WTC11 (cell line): ENCODE results near the gene ARHGAP28. TPM values are rescaled to one million over a fixed set of nuclear protein-coding genes. Genes with fewer than 3 reads are reported as not detected.
A peak's percentile ranks its signal among the peaks of the same experiment; 100 is the strongest.

Experiments
- ATAC-seq: fragments of 200-7000 bp; cut with Tn5 transposase; 2 replicates; pipeline ENCODE4 v1.10.0; 2021; ENCODE audit warnings: mild to moderate bottlenecking, moderate library complexity
- CTCF ChIA-PET: fragments of 300-600 bp; sonication (Branson Sonifier 250); formaldehyde crosslinking; loops from one replicate; lab custom pipeline; 2021; ENCODE audit warnings: antibody characterized with exemption; lab: Charles Lee
- POLR2A ChIA-PET: fragments of 350-600 bp; sonication (Branson Sonifier 250); formaldehyde crosslinking; loops from one replicate; lab custom pipeline; 2021; ENCODE audit warnings: antibody characterized with exemption; lab: Charles Lee
- DNase-seq: peaks from one replicate; pipeline ENCODE4 v3.0.0; 2021; ENCODE audit warnings: low spot score
- H3K27ac Mint-ChIP-seq: 2 replicates; pipeline ENCODE4 v1.8.0; 2021; ENCODE audit warnings: mixed read lengths
- H3K27me3 Mint-ChIP-seq: 2 replicates; pipeline ENCODE4 v1.8.0; 2021; ENCODE audit warnings: low read depth, mild to moderate bottlenecking, moderate library complexity, mixed read lengths
- H3K36me3 Mint-ChIP-seq: 2 replicates; pipeline ENCODE4 v1.8.0; 2021; ENCODE audit warnings: mixed read lengths
- H3K4me1 Mint-ChIP-seq: 2 replicates; pipeline ENCODE4 v1.8.0; 2022; ENCODE audit warnings: mixed read lengths
- H3K4me3 Mint-ChIP-seq: 2 replicates; pipeline ENCODE4 v1.8.0; 2021; ENCODE audit warnings: mild to moderate bottlenecking, moderate library complexity, mixed read lengths
- H3K9me3 Mint-ChIP-seq: 2 replicates; pipeline ENCODE4 v1.8.0; 2021; ENCODE audit warnings: mixed read lengths
- CREB1 ChIP-seq: sonication (generic); formaldehyde crosslinking; IDR thresholded peaks from 2 replicates; pipeline ENCODE4 v1.8.0; 2023; ENCODE audit warnings: mild to moderate bottlenecking, missing genetic modification reagents
- CREM ChIP-seq: sonication (generic); formaldehyde crosslinking; IDR thresholded peaks from 2 replicates; pipeline ENCODE4 v1.8.1; 2022; ENCODE audit warnings: mild to moderate bottlenecking, missing genetic modification reagents, moderate library complexity
- ELF4 ChIP-seq: sonication (generic); formaldehyde crosslinking; IDR thresholded peaks from 2 replicates; pipeline ENCODE4 v1.8.1; 2022; ENCODE audit warnings: low read depth, mild to moderate bottlenecking, moderate library complexity, missing genetic modification reagents
- ETV6 ChIP-seq: sonication (generic); formaldehyde crosslinking; IDR thresholded peaks from 2 replicates; pipeline ENCODE4 v1.8.1; 2022; ENCODE audit warnings: mild to moderate bottlenecking, missing genetic modification reagents
- HMGA2 ChIP-seq: fragments of 250-450 bp; sonication (Bioruptor Pico); IDR thresholded peaks from 2 replicates; pipeline ENCODE4 v1.4.0; 2021; ENCODE audit warnings: mild to moderate bottlenecking, moderate library complexity
- KAT7 ChIP-seq: sonication (generic); formaldehyde crosslinking; IDR thresholded peaks from 2 replicates; pipeline ENCODE4 v1.8.1; 2023; ENCODE audit warnings: missing genetic modification reagents, mild to moderate bottlenecking, borderline replicate concordance
- MYBL2 ChIP-seq: sonication (generic); formaldehyde crosslinking; IDR thresholded peaks from 2 replicates; pipeline ENCODE4 v1.8.1; 2023; ENCODE audit warnings: mild to moderate bottlenecking, moderate library complexity, missing genetic modification reagents
- NFE2L1 ChIP-seq: sonication (generic); formaldehyde crosslinking; IDR thresholded peaks from 2 replicates; pipeline ENCODE4 v1.8.1; 2023; ENCODE audit warnings: missing genetic modification reagents
- NR3C1 ChIP-seq: sonication (generic); formaldehyde crosslinking; conservative IDR thresholded peaks from 2 replicates; pipeline ENCODE4 v1.8.1; 2023; ENCODE audit warnings: low read depth, mild to moderate bottlenecking, missing genetic modification reagents
- OVOL2 ChIP-seq: fragments of 250-450 bp; sonication (Bioruptor Pico); IDR thresholded peaks from 2 replicates; pipeline ENCODE4 v1.9.0; 2021; ENCODE audit warnings: mild to moderate bottlenecking, borderline replicate concordance
- TCF7 ChIP-seq: sonication (generic); formaldehyde crosslinking; IDR thresholded peaks from 2 replicates; pipeline ENCODE4 v1.8.0; 2022; ENCODE audit warnings: mild to moderate bottlenecking, low read depth, missing genetic modification reagents, moderate library complexity
- TEAD1 ChIP-seq: sonication (generic); formaldehyde crosslinking; IDR thresholded peaks from 2 replicates; pipeline ENCODE4 v1.8.0; 2022; ENCODE audit warnings: mild to moderate bottlenecking, missing genetic modification reagents
- ZNF138 ChIP-seq: sonication (generic); formaldehyde crosslinking; conservative IDR thresholded peaks from 2 replicates; pipeline ENCODE4 v1.8.1; 2022; ENCODE audit warnings: mild to moderate bottlenecking, moderate library complexity, missing genetic modification reagents
- ZNF232 ChIP-seq: sonication (generic); formaldehyde crosslinking; IDR thresholded peaks from 2 replicates; pipeline ENCODE4 v1.8.0; 2022; ENCODE audit warnings: mild to moderate bottlenecking, missing genetic modification reagents
- ZNF263 ChIP-seq: sonication (generic); formaldehyde crosslinking; IDR thresholded peaks from 2 replicates; pipeline ENCODE4 v1.8.1; 2022; ENCODE audit warnings: low read depth, mild to moderate bottlenecking, moderate library complexity, missing genetic modification reagents
- ZNF396 ChIP-seq: fragments of 250-450 bp; sonication (Bioruptor Pico); IDR thresholded peaks from 2 replicates; pipeline ENCODE4 v1.8.0; 2021; ENCODE audit warnings: mild to moderate bottlenecking, moderate library complexity, borderline replicate concordance
- total RNA-seq: library from RNA; stranded (reverse); gene quantifications from 3 replicates; pipeline ENCODE4 v1.2.3, GENCODE V29; 2021
- TF ChIP-seq, protein P1 (sequence below): fragments of 250-450 bp; sonication (Bioruptor Pico); IDR thresholded peaks from 2 replicates; pipeline ENCODE4 v1.9.0; 2021; ENCODE audit warnings: mild to moderate bottlenecking
- TF ChIP-seq, protein P2 (sequence below): fragments of 250-450 bp; sonication (Bioruptor Pico); IDR thresholded peaks from 2 replicates; pipeline ENCODE4 v1.9.0; 2021; ENCODE audit warnings: moderate library complexity, mild to moderate bottlenecking, inconsistent platforms, borderline replicate concordance
- TF ChIP-seq, protein P3 (sequence below): sonication (generic); formaldehyde crosslinking; IDR thresholded peaks from 2 replicates; pipeline ENCODE4 v1.8.0; 2022; ENCODE audit warnings: mild to moderate bottlenecking, missing genetic modification reagents
- TF ChIP-seq, protein P4 (sequence below): sonication (generic); formaldehyde crosslinking; IDR thresholded peaks from 2 replicates; pipeline ENCODE4 v1.8.1; 2023; ENCODE audit warnings: mild to moderate bottlenecking, moderate library complexity, missing genetic modification reagents
- TF ChIP-seq, protein P5 (sequence below): sonication (generic); formaldehyde crosslinking; IDR thresholded peaks from 2 replicates; pipeline ENCODE4 v1.8.0; 2022; ENCODE audit warnings: mild to moderate bottlenecking, missing genetic modification reagents
- TF ChIP-seq, protein P6 (sequence below): sonication (generic); formaldehyde crosslinking; conservative IDR thresholded peaks from 2 replicates; pipeline ENCODE4 v1.8.1; 2022; ENCODE audit warnings: mild to moderate bottlenecking, missing genetic modification reagents
- TF ChIP-seq, protein P7 (sequence below): sonication (generic); formaldehyde crosslinking; IDR thresholded peaks from 2 replicates; pipeline ENCODE4 v1.8.1; 2023; ENCODE audit warnings: mild to moderate bottlenecking, missing genetic modification reagents, moderate library complexity

ARHGAP28 gene
- total RNA-seq, 1 experiment from 2014 or later = 14.8 TPM

DNA sequence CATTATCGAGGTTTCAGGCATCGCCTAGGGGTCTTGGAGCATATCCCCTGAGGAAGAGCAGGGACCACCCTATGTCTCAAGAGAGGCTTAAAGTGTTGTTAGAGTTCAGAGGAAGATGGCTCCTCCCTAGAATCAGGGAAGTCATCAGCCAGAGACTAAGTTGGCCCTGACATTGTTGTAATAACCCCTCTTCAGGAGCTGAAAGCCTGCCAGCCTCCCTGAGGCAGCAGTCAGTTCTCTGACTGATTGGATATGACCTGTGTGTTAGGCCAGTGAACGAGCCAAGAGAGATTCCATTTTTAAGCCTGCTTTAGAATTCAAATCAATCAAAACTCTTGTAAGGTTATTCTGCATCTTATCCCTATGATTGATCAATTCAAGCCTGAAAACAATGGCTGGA, 34.9 kb downstream of the ARHGAP28 start:
- DNase-seq (no peak), ATAC-seq (peak; percentile 32; the same call in 1 of the 2 replicates)
- H3K9me3 Mint-ChIP-seq = no peaks in the 10 kb centered on the region
- H3K4me3 Mint-ChIP-seq = no peak overlapping the region
- TF ChIP-seq ETV6 (CRISPR knock-in tag) (no peak), NR3C1 (CRISPR knock-in tag) (no peak), KAT7 (CRISPR knock-in tag) (no peak), ZNF232 (CRISPR knock-in tag) (no peak)
- TF ChIP-seq, protein P1, sequence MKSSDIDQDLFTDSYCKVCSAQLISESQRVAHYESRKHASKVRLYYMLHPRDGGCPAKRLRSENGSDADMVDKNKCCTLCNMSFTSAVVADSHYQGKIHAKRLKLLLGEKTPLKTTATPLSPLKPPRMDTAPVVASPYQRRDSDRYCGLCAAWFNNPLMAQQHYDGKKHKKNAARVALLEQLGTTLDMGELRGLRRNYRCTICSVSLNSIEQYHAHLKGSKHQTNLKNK (CRISPR knock-in tag) = no peak
- TF ChIP-seq, protein P2, sequence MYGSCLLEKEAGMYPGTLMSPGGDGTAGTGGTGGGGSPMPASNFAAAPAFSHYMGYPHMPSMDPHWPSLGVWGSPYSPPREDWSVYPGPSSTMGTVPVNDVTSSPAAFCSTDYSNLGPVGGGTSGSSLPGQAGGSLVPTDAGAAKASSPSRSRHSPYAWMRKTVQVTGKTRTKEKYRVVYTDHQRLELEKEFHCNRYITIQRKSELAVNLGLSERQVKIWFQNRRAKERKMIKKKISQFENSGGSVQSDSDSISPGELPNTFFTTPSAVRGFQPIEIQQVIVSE (CRISPR knock-in tag) = no peak
- TF ChIP-seq, protein P3, sequence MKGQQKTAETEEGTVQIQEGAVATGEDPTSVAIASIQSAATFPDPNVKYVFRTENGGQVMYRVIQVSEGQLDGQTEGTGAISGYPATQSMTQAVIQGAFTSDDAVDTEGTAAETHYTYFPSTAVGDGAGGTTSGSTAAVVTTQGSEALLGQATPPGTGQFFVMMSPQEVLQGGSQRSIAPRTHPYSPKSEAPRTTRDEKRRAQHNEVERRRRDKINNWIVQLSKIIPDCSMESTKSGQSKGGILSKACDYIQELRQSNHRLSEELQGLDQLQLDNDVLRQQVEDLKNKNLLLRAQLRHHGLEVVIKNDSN (CRISPR knock-in tag) = no peak
- H3K4me1 Mint-ChIP-seq = peaks cover 17% of the 10 kb centered on the region
- POLR2A ChIA-PET = no interaction called here
- no peak overlapping the region for H3K27ac Mint-ChIP-seq
- no peaks in the 10 kb centered on the region for H3K27me3 Mint-ChIP-seq
- CTCF ChIA-PET = interaction anchor here (2.1 kb wide), 1 partner anchor 12 kb away, joined by 6 read pairs; no protein-coding TSS in a partner anchor
- H3K36me3 Mint-ChIP-seq = no peaks in the 10 kb centered on the region

DNA sequence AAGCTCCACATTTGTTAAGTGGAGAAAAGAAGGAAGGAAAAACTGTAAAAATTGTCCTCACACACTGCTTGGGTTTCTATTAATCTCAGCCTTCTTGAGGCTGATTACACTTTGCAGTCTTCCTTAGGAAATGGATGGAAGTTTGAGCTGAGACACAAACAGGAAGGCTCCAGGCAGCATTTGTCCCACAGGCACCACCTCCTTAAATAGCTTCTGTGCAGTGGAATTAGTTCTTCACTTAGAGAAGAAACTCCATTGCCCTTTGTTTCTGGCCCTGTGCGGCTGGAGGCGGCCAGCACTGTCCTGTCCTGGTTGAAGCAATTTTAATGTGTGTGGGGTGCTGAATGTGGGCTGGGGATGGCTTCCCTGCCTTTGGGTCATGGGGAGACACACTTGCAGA, 44.3 kb downstream of the ARHGAP28 start:
- DNase-seq = no peak
- H3K9me3 Mint-ChIP-seq = 0 out of 2 replicates have a peak, but pooled peaks cover 3% of the 10 kb centered on the region
- POLR2A ChIA-PET = no interaction called here
- CTCF ChIA-PET = interaction anchor here (1.2 kb wide), 1 partner anchor 230 kb away, joined by 3 read pairs; no protein-coding TSS in a partner anchor
- H3K4me3 Mint-ChIP-seq = no peak overlapping the region
- H3K4me1 Mint-ChIP-seq = peaks cover 37% of the 10 kb centered on the region
- TF ChIP-seq, protein P4, sequence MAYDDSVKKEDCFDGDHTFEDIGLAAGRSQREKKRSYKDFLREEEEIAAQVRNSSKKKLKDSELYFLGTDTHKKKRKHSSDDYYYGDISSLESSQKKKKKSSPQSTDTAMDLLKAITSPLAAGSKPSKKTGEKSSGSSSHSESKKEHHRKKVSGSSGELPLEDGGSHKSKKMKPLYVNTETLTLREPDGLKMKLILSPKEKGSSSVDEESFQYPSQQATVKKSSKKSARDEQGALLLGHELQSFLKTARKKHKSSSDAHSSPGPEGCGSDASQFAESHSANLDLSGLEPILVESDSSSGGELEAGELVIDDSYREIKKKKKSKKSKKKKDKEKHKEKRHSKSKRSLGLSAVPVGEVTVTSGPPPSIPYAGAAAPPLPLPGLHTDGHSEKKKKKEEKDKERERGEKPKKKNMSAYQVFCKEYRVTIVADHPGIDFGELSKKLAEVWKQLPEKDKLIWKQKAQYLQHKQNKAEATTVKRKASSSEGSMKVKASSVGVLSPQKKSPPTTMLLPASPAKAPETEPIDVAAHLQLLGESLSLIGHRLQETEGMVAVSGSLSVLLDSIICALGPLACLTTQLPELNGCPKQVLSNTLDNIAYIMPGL (CRISPR knock-in tag) = no peak
- TF ChIP-seq, protein P5, sequence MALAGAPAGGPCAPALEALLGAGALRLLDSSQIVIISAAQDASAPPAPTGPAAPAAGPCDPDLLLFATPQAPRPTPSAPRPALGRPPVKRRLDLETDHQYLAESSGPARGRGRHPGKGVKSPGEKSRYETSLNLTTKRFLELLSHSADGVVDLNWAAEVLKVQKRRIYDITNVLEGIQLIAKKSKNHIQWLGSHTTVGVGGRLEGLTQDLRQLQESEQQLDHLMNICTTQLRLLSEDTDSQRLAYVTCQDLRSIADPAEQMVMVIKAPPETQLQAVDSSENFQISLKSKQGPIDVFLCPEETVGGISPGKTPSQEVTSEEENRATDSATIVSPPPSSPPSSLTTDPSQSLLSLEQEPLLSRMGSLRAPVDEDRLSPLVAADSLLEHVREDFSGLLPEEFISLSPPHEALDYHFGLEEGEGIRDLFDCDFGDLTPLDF (CRISPR knock-in tag) = no peak
- TF ChIP-seq ZNF396 (CRISPR knock-in tag) (no peak), MYBL2 (CRISPR knock-in tag) (no peak)
- TF ChIP-seq, protein P6, sequence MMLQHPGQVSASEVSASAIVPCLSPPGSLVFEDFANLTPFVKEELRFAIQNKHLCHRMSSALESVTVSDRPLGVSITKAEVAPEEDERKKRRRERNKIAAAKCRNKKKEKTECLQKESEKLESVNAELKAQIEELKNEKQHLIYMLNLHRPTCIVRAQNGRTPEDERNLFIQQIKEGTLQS = no peak
- peak overlapping the region; percentile 78 for H3K27ac Mint-ChIP-seq
- no peaks in the 10 kb centered on the region for H3K27me3 Mint-ChIP-seq
- H3K36me3 Mint-ChIP-seq = no peaks in the 10 kb centered on the region
- ATAC-seq = no peak; the same call in 1 of the 2 replicates

DNA sequence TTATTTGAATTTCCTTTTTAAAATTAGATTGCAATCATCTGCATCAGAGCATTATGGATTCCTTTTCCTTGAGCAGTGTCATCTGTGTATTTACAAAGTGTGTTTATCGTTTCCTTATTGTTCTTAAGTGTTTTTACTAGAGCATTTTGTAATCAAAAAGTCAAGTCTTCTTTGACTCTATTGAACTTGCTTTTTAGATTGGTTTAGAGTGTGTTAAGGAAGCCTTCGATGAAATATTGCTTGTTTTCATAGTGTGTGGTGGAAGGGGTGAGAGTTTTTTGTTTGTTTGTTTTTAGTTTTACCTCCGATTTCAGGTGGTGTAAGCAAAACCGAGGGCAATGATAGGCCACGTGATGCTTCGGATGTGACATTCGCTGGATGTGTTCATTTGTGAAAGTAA, 45.7 kb downstream of the ARHGAP28 start:
- no peak overlapping the region for H3K4me3 Mint-ChIP-seq
- peak overlapping the region; percentile 0; the same call in 1 of the 2 replicates for H3K27ac Mint-ChIP-seq
- ATAC-seq (no peak), DNase-seq (no peak)
- ChIA-PET CTCF (no interaction called here), POLR2A (no interaction called here)
- peaks cover 37% of the 10 kb centered on the region for H3K4me1 Mint-ChIP-seq
- no peaks in the 10 kb centered on the region for H3K36me3 Mint-ChIP-seq
- H3K9me3 Mint-ChIP-seq = 0 out of 2 replicates have a peak, but pooled peaks cover 3% of the 10 kb centered on the region
- H3K27me3 Mint-ChIP-seq = no peaks in the 10 kb centered on the region
- no peak for TF ChIP-seq ZNF138 (CRISPR knock-in tag)
- TF ChIP-seq OVOL2 (CRISPR knock-in tag) = no peak
- no peak for TF ChIP-seq ZNF263 (CRISPR knock-in tag)
- TF ChIP-seq MYBL2 (CRISPR knock-in tag) = no peak
- no peak for TF ChIP-seq CREB1
- TF ChIP-seq TCF7 (CRISPR knock-in tag) = no peak
- TF ChIP-seq CREM (CRISPR knock-in tag) = no peak
- TF ChIP-seq HMGA2 = no peak
- TF ChIP-seq TEAD1 (CRISPR knock-in tag) = no peak
- TF ChIP-seq, protein P7, sequence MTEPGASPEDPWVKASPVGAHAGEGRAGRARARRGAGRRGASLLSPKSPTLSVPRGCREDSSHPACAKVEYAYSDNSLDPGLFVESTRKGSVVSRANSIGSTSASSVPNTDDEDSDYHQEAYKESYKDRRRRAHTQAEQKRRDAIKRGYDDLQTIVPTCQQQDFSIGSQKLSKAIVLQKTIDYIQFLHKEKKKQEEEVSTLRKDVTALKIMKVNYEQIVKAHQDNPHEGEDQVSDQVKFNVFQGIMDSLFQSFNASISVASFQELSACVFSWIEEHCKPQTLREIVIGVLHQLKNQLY (CRISPR knock-in tag) = no peak
- no peak for TF ChIP-seq ELF4
- TF ChIP-seq NFE2L1 (CRISPR knock-in tag) = no peak
